ENCODE data around the gene MYH9.
"Not testable (repeated sequence)": the region's sequence is repeated elsewhere in the genome, so short reads cannot be mapped to it uniquely, and the experiment has no call there.

The MYH9 gene

DNA sequence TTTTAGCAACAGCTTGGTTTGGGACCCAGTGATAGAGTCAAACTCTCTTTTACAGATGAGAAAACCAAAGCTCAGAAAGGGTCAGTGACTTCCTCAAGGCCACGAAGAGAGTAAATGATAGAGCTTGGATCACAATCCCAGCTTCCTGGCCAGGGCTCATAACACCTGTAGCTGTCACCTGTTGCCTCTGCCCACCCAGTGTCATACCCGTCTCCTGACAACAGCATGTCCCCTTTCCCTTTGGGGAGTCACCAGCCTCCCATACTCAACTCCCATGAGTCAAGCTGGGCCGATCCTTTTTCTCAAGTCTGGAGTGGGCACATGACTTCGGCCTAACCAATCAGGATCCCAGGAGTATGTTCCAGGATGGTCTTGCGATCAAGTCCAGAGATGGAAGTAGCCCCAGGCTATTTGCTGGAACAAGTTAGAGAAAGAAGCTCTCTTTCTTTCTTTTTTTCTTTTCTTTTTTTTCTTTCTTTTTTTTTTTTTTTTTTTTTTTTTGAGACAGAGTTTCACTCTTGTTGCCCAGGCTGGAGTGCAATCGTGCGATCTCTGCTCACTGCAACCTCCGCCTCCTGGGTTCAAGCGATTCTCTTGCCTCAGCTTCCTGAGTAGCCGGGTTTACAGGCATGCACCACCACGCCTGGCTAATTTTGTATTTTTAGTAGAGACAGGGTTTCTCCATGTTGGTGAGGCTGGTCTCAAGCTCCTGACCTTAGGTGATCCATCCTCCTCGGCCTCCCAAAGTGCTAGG lies 27.8 kb upstream of the MYH9 start:
- in situ Hi-C loops (cut with MboI; ENCODE audit: low sequenced_read_pairs) = no loop called here

DNA sequence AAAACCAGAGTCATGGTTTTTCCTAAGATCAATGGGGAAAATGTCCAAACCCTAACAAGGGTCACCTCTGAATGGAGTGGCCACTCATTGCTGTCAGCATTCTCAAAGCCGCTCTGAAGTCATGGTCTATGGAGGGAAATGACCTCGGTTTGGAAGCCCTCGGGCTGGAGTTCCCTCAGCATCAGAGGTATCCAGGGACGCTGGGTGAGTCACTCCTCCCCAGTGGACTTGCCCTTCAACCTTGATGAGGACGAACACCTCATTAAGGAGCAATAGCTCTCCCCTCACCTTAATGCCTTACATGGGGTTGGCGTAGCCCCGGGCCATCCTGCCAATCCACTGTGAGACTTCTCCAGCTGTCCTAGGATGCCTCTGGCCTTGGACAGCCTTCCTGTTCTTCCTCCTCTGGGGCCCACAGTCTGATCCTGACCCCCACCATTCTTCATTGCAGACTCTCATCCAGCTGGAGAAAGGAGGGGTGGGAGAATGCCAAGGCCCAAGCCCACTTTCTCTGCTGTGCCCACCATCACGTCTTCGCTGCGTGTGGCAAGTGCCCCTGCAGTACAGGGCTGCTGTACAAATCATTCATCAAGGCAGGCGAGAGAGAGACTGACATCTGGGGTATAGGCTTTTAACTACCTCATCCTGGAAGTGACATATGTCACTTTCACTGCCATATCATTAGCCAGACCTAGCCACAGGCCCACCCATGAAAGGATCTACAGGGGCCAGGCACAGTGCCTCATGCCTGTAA lies 25.4 kb upstream of the MYH9 start:
- in situ Hi-C loops (cut with MboI; ENCODE audit: low sequenced_read_pairs) = no loop called here

- in situ Hi-C loops (cut with MboI; ENCODE audit: low sequenced_read_pairs) = no loop called here
Measured at GRCh38 chr22:36411589-36412258, 24.0 kb upstream of the MYH9 start.

GRCh38 chr22:36409911-36410756 lies 22.4 kb upstream of the MYH9 start:
- in situ Hi-C loops (cut with MboI; ENCODE audit: low sequenced_read_pairs) = no loop called here

- in situ Hi-C loops (cut with MboI; ENCODE audit: low sequenced_read_pairs) = not testable (repeated sequence)
Measured at GRCh38 chr22:36409554-36409910, 21.8 kb upstream of the MYH9 start.

- in situ Hi-C loops (cut with MboI; ENCODE audit: low sequenced_read_pairs) = no loop called here
Measured at GRCh38 chr22:36409056-36409455, 21.3 kb upstream of the MYH9 start.

DNA sequence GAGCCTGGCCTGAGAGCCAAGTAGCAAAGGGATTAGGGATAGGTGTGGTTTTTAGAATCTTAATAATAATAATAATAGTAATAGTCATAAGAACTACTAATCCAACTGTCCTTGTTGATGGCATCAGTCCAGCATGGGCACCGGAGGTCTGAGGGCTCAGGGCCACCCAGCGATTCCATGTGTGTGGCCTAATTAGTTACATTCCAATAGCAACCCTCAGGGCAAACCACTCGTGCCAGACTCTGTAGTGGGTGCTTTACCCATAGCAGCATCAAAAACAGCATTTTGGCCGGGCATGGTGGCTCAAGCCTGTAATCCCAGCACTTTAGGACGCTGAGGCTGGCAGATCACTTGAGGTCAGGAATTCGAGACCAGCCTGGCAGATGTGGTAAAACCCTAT lies 19.0 kb upstream of the MYH9 start:
- in situ Hi-C loops (cut with MboI; ENCODE audit: low sequenced_read_pairs) = no loop called here

DNA sequence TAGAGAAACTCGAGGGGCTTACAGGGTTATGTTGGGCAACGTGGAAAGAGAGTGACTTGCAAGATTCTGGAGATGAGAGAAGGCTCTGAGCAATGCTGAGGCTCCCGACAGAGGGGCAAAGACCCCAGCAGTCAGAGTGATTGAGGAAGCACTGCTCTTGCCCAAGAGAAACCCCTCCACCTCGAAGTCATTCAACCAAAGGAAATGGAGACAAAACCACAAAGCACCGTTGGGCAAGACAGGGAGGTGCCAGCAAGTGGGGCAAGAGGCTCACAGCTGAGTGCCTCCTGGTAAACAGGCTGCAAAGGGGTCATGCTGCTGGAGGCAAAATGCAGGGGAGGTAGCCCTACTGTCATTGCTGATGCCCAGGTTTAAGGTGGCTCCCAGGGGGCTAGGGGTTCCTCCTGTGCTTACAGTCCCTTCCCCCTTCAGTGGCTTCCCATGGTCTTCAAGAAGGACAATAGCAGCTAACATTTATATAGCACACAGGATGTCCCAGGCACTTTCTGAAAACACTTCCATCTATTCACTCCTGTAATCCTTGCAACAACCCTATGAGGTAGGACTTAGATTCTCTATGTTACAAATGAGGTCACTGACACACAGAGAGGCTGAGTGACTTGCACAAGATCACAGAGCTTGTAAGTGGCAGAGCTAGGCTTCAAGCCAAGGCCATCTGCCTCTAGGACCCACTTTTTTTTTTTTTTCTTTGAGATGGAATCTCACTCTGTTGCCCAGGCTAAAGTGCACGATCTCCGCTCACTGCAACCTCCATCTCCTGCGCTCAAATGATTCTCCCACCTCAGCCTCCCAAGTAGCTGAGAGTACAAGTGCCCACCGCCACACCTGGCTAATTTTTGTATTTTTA lies 18.1 kb upstream of the MYH9 start:
- in situ Hi-C loops (cut with MboI; ENCODE audit: low sequenced_read_pairs) = no loop called here

GRCh38 chr22:36405221-36405661 lies 17.5 kb upstream of the MYH9 start:
- in situ Hi-C loops (cut with MboI; ENCODE audit: low sequenced_read_pairs) = no loop called here

- in situ Hi-C loops (cut with MboI; ENCODE audit: low sequenced_read_pairs) = no loop called here
Measured at GRCh38 chr22:36404446-36404845, 16.7 kb upstream of the MYH9 start.

GRCh38 chr22:36399472-36399778 lies 11.7 kb upstream of the MYH9 start:
- in situ Hi-C loops (cut with MboI; ENCODE audit: low sequenced_read_pairs) = no loop called here

DNA sequence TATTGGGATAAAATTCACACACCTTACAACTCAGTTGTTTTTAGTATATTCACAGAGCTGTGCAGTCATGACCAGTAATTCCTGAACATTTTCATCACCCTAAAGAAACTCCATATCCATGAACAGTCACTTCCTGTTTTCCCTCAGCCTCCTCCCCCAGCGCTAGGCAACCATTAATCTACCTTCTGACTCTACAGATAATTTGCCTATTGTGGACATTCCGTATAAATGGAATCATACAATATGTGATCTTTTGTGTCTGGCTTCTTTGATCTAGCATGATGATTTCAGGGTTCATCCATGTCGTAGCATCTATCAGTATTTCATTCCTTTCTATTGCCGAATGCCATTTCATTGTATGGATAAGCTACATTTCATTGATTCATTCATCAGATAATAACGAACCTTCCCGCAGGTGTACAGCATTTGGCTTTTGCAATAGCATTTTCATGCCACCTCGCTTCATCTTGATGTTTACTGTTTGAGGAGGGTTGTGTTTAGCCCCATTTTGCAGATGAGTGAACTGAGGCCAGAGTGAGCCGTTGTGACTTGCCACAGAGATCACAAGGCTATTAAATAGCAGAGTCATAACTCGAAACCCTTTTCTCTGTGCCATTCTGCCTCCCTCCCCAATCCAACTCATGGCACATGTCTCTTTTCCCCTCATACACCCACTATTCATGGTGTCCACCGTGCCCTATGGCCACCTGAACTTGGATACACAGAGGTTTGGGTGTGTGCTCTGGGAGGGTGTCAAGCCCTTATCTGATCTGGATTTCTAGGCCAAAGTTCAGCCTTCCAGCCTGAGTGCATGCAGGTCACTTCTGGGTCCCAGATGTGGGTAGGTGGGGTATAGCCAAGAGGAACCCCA lies 11.1 kb upstream of the MYH9 start:
- in situ Hi-C loops (cut with MboI; ENCODE audit: low sequenced_read_pairs) = no loop called here

DNA sequence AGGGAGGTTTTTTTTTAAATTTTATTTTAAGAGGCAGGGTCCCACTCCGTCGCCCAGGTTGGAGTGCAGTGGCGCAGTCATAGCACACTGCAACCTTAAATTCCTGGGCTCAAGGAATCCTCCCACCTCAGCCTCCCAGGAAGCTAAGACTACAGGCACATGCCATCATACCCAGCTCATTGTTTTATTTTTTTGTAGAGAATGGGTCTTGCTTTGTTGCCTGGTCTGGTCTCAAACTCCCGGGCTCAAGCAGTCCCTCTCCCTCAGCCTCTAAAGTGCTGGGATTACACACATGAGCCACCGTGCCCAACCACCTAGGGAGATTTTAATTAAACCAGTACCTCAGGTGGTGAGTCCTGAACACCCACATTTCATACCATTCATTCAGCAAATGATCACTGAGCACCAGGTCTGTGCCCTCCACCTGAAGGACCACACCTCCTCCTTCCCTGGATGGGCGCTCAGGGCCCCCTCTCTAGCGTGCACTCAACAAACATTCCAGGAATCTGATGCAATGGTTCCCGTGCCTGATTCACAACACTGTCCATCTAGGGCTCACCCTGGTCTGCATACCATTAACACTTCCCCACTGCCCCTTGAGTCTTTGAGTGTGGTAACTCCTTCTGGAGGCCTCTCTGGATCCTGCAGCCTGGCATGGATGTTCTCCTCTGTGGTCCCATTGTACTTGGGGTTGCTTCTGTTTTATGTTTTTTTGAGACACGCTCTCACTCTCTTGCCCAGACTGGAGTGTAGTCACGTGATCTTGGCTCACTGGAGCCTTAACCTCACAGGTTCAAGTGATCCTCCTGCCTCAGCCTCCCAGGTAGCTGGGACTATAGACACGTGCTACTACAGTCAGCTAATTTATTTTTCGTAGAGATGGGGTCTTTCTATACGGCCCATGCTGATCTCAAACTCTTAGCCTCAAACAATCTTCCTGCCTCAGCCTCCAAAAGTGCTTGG lies 9.6 kb upstream of the MYH9 start:
- in situ Hi-C loops (cut with MboI; ENCODE audit: low sequenced_read_pairs) = no loop called here

GRCh38 chr22:36395915-36396314 lies 8.1 kb upstream of the MYH9 start:
- in situ Hi-C loops (cut with MboI; ENCODE audit: low sequenced_read_pairs) = no loop called here

DNA sequence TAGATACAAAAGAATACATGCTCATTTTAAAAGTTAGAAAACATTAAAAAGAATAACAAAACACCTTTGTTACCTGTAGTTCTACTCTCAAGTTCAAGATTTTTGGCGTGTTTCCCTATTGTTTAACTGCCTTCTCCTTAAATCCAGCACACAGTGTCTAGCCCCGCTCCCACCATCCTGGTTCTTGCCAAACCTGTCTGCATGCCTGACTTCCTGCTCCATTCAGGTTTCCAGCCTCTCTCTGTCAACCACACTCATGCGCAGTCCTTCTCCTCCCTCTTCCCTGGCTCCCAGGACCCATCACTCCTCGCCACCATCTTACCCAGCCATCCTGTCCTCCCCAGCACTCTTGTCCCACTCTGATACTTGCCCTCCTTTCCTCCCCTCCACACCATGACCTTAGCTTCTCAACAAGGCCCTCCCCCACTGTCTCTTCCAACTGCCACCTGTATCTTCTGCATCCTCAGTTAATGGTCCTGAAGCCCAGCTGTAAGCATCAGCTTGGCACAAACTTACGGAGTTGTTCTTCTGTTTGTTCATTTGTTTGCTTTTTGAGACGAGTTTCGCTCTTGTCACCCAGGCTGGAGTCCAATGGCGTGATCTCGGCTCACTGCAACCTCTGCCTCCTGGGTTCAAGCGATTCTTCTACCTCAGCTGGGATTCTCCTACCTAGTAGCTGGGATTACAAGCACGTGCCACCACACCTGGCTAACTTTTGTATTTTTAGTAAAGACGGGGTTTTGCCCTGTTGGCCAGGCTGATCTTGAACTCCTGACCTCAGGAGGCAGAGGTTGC lies 7.5 kb upstream of the MYH9 start:
- in situ Hi-C loops (cut with MboI; ENCODE audit: low sequenced_read_pairs) = no loop called here

- in situ Hi-C loops (cut with MboI; ENCODE audit: low sequenced_read_pairs) = no loop called here
Measured at GRCh38 chr22:36391638-36392037, 3.9 kb upstream of the MYH9 start.

DNA sequence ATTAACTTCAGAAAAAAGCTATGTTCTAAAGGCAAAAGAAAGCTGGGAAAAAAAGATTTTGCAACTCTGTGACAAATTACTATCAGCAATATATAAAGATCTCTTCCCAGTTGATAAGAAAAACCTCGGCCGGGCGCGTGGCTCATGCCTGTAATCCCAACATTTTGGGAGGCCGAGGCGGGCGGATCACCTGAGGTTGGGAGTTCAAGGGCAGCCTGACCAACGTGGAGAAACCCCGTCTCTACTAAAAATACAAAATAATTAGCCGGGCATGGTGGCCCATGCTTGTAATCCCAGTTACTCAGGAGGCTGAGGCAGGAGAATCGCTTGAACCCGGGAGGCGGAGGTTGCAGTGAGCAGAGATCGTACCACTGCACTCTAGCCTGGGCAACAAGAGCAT lies 1.4 kb upstream of the MYH9 start:
- in situ Hi-C loops (cut with MboI; ENCODE audit: low sequenced_read_pairs) = not testable (repeated sequence)

- in situ Hi-C loops (cut with MboI; ENCODE audit: low sequenced_read_pairs) = no loop called here
Measured at GRCh38 chr22:36387709-36387958, 133 bp downstream of the MYH9 start.

Measured in hTERT RPE-1 (cell line).